ENCODE data around the gene ARMC9.
"Not testable (repeated sequence)": the region's sequence is repeated elsewhere in the genome, so short reads cannot be mapped to it uniquely, and the experiment has no call there.

The ARMC9 gene

DNA sequence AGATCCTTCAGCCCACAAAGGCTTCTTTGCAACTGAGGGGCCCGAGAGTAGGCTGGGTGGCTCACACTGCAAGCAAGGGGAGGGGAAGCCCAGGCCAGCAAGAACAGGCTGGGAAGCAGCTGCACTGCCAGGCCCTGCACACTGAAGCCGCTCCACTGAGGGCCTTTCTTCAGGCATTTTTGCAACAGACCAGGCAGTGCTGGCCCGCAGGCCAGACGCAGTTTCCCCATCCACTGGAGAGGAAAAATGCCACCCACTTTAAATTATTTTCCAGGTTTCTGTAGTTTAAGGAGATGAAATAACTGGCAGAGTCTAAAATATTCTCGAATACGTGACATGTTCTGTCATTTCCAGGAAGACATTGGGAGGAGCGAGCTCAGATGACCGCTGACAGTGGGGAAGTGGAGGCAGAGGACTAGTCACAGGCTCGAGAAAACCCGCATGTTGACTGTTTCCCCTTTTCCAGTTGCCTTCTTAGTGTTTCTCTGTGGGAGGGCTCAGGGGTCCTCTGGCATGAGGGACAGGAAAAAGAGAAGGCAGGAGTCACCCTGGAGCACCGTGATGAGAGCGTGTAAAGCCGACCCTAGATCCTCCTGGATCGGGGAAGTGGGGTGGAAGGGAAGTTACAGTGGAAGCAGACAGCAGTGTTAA, 143.8 kb downstream of the ARMC9 start:
- no peak for DNase-seq (ENCODE audit: low spot score)

DNA sequence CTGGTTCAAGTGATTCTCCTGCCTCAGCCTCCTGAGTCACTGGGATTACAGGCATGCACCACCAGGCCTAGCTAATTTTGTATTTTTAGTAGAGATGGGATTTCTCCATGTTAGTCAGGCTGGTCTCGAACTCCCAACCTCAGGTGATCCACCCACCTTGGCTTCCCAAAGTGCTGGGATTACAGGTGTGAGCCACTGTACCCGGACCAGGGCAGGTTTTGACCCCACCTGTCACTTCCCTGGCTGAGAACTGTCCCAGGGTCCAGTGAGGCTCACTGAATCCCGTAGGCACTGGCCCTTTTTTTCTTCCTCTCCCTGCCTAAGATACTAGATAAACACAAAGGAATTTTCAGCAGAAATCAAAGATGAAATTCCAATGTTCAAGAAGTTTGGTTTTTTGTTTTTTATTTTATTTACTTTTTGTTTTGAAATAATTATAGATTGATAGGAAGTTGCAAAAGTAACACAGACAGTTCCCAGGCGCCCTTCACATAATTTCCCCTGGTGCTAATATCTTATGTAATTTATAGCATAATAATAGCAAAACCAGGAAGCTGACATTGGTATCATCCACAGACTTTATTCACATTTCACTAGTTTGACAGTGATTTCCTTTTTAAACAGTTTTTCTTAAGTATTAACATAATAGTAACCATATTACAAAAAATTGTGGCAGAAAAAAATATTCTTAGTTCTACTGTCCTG, 144.7 kb downstream of the ARMC9 start:
- DNase-seq (ENCODE audit: low spot score) = no peak

GRCh38 chr2:231343988-231344387, 145.6 kb downstream of the ARMC9 start:
- DNase-seq (ENCODE audit: low spot score) = no peak

GRCh38 chr2:231344851-231345250, 146.4 kb downstream of the ARMC9 start:
- no peak for DNase-seq (ENCODE audit: low spot score)

GRCh38 chr2:231347081-231347480, 148.7 kb downstream of the ARMC9 start:
- no peak for DNase-seq (ENCODE audit: low spot score)

DNA sequence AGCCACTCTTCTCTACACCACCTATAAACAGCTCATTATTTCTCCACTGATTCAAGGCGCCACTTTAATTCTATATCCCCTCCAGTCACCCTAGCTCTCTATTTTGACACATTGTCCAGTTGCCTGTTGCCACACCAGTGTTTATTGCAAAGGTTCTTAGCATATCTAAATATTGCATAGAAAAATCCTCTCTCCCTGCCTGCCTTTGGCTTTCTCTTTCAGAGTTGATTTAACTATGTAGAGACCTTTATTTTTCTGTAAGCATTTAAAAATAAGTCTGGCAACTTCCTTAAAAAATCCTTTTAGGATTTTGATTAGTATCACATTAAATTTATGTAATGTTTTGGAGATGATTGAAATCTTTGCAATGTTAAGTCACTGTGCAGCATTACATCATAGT, 149.2 kb downstream of the ARMC9 start:
- DNase-seq (ENCODE audit: low spot score) = no peak

- no peak for DNase-seq (ENCODE audit: low spot score)
Measured at GRCh38 chr2:231348173-231348572, 149.7 kb downstream of the ARMC9 start.

DNA sequence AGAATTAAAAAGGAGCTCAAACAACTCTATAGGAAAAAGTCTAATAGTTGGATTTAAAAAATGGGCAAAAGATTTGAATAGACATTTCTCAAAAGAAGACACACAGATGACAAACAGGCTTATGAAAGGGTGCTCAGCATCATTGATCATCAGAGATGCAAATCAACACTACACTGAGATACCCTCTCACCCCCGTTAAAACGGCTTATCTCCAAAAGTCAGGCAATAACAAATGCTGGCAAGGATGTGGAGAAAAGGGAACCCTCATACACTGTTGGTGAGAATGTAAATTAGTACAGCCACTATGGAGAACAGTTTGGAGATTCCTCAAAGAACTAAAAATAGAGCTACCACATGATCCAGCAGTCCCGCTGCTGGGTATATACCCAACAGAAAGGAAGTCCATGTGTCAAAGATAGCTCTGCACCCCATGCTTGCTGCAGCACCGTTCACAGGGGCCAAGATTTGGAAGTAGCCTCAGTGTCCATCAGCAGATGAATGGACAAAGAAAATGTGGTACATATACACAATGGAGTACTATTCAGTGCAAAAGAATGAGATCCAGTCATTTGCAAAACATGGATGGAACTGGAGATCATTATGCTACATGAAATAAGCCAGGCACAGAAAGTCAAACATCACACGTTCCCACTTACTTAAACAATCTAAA, 150.4 kb downstream of the ARMC9 start:
- DNase-seq (ENCODE audit: low spot score) = no peak

GRCh38 chr2:231349374-231349735, 150.9 kb downstream of the ARMC9 start:
- DNase-seq (ENCODE audit: low spot score) = not testable (repeated sequence)

- no peak for DNase-seq (ENCODE audit: low spot score)
Measured at GRCh38 chr2:231351648-231352047, 153.2 kb downstream of the ARMC9 start.

DNA sequence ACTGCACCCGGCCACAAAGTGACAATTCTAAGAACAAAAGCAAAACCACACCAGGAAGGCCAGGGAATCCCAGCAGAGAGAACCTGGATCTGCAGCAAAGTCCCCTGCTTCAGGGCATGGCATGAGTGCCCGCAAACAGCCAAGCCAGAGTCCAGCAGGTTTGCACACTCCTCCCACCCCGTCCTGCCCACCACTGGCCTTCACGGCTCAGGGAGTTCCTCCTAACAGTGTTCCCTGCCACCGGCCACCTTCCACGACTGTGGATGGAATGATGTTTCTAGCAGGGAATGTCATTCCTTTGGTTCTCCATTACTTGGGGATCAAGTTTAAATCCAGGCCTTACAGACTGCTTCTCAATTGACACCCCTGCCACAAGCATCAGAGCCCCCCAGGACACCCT, 155.0 kb downstream of the ARMC9 start:
- no peak for DNase-seq (ENCODE audit: low spot score)

- no peak for DNase-seq (ENCODE audit: low spot score)
Measured at GRCh38 chr2:231355508-231356465, 157.4 kb downstream of the ARMC9 start.

- no peak for DNase-seq (ENCODE audit: low spot score)
Measured at GRCh38 chr2:231356466-231356844, 158.0 kb downstream of the ARMC9 start.

DNA sequence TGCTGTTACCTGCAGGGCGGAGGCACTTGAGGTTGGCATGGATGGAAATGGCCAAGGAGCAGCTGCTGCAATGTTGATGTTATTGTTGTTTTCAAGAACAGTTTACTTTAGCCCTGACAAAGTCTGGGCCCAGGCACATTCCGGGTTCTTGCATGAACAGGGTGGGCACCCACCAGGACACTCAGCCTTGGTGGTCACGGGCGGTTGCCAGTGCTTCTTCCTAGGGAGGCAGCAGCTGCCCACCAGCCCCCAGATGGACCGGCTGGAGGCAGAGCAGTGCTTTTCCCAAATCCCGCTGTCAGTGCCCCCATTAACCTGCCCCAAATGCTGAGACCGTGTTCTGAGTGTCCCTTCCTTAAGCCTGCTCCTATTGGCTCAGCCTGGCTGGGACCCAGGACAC, 158.6 kb downstream of the ARMC9 start:
- no peak for DNase-seq (ENCODE audit: low spot score)

GRCh38 chr2:231357931-231358330, 159.5 kb downstream of the ARMC9 start:
- no peak for DNase-seq (ENCODE audit: low spot score)

DNA sequence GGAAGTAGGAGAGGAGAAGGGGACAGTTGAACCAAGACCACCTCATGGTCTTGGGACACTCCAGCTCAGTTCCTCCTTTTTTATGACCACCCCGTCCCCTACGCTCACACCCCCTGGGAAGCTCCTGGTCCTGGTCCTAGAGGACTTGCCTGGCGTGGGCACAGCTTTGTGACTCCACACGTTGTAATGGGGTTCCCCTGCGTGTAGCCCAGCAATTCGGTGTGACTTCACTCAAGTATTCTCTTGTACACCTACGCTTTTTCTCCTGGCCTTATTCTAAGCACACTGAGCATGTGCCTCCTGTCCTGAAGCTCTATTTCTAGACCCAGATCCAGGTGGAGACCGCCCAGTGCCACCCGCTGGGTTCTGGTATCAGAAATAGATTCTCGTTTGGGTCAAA, 161.0 kb downstream of the ARMC9 start:
- DNase-seq (ENCODE audit: low spot score) = no peak

GRCh38 chr2:231359948-231360347, 161.5 kb downstream of the ARMC9 start:
- no peak for DNase-seq (ENCODE audit: low spot score)

GRCh38 chr2:231360401-231360800, 162.0 kb downstream of the ARMC9 start:
- DNase-seq (ENCODE audit: low spot score) = no peak

GRCh38 chr2:231360881-231361371, 162.5 kb downstream of the ARMC9 start:
- no peak for DNase-seq (ENCODE audit: low spot score)

DNA sequence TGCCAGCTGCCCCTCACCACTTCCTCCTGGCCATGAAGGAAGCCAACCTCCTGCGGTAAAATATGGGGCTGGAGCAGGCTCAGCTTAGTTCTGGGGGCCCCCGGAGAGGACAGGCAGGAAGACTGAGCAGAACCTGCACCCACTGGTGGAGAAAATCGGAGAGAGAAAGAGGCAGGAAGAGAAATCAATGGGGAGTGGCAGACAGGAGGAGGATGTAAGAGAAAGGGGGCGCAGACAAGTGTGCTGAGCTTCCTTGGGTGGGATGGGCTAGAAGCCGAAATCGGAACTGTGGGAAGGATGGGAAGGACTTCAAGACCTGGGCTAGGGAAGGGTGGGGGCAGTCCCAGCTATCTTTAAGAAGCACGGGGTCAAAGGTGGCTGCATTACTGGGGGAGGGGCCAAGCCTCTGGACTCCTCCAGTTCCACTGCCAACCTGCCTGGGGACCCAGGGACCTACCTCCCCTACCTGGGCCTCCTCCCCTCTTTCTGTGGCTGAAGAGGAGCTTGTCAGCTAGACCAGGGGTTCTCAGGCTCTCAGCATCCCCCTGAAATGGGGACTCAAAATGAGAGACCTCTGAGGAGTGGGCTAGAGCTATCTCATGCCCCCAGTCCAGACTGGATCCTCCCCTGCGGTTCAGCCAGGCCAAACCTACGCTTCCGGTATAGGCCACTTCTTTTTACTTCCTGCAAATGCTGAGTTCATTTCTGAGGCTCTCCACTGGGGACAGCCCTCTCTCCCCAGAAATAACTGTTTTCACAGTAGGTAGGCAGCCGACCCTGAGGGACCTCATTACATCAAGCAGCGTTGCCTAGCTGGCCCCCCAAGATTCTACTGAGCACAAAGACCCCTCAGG, 163.5 kb downstream of the ARMC9 start:
- DNase-seq (ENCODE audit: low spot score) = no peak

DNA sequence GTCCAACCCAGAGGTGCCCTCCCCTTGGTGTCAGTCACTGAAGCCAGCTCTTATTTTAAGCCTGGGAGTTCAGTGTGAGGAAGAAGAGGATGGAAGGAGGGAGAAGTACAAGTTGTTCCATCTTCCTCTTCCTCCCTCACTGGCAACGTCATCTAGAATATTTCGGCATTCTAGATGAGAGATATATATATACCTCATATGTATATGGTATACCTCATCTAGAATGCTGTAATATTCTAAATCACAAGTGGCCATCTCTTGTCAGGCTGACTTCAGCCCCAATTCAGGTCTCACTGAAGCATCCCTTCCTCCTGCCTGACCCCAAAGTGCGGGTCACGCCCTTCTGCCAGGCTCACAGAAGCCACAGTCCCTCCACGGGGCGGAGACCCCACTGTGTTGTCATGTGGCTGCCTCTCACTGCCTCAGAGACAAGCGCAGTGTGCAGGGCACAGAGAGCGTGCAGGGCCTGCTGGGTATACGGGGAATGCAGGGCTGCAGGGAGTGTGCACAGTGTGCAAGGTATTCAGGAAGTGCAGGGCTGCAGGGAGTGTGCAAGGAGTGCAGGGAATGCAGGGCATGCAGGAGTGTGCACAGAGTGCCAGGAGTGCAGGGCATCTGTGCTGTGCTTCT, 164.2 kb downstream of the ARMC9 start:
- DNase-seq (ENCODE audit: low spot score) = no peak

All from GM03348 (cell line).